GM13977 (cell line): ENCODE measurements around the gene DTWD2.
A peak's percentile ranks its signal among the peaks of the same experiment; 100 is the strongest.

Source experiments
- DNase-seq: peaks from one replicate; pipeline ENCODE4 v3.0.0; 2012; ENCODE audit warnings: low spot score
- CTCF ChIP-seq: IDR thresholded peaks from 2 replicates; pipeline ENCODE4 v1.5.1; 2012; ENCODE audit warnings: mild to moderate bottlenecking, control low read depth; ENCODE audit not compliant: insufficient read depth; ENCODE audit errors: extremely low read depth, missing control alignments
- in situ Hi-C: fragments of 300-500 bp; cut with MboI; formaldehyde crosslinking; loops from one replicate; pipeline ENCODE4 v1.12.0; 2022; ENCODE audit warnings: low sequenced_read_pairs, low pct_unique_long_range_greater_than_20kb, mixed read lengths, inconsistent platforms; ENCODE audit not compliant: unreplicated experiment

The DTWD2 gene

GRCh38 chr5:118791926-118792734 is 196.2 kb downstream of the DTWD2 start:
- peak; percentile 74 for TF ChIP-seq CTCF
- peak; percentile 42 for DNase-seq
- in situ Hi-C loops: no loop called here

- no peak for TF ChIP-seq CTCF
Measured at GRCh38 chr5:118789366-118789765, 199.0 kb downstream of the DTWD2 start.

DNA sequence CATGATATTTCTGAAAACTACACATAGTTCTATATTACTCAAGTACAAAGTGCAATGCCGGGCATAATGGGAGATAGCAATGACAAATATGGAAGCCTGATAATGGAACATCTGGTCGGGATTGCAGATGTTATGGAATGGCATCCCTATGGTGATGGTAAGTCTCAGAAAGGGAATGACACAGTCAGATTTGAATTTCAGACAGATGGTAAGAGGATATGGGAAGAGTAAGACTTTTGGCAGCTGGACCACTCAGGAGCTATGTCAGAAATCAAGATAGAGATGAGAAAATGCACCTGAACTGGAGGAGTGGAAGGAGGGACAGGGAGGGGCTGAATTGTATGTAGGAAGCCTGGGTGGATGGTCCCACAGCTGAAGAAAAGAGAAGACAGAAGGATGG is 200.0 kb downstream of the DTWD2 start:
- TF ChIP-seq CTCF: no peak
- DNase-seq: no peak
- in situ Hi-C loops: no loop called here

More at GRCh38 chr5:118789366-118789765, 199.0 kb downstream of the DTWD2 start:
- no peak for DNase-seq
- in situ Hi-C loops: no loop called here
